Mesenchymal stem cell (in vitro differentiated cells and primary cell): ENCODE results near the gene HDAC4.

ENCODE experiments used
- DNase-seq: peaks from one replicate; pipeline ENCODE4 v3.0.0-alpha.2; 2013
- H2AFZ ChIP-seq: one replicate; pipeline ENCODE4 v1.6.1; 2013; ENCODE audit warnings: low read depth, mild to moderate bottlenecking, control low read depth, inconsistent platforms, low read length, moderate library complexity
- H2AK5ac ChIP-seq: 2 replicates; pipeline ENCODE4 v1.6.1; 2013; ENCODE audit warnings: low read length, moderate library complexity, mild to moderate bottlenecking, inconsistent platforms; ENCODE audit not compliant: severe bottlenecking
- H2BK120ac ChIP-seq: one replicate; pipeline ENCODE4 v1.6.1; 2013; ENCODE audit warnings: low read depth, mild to moderate bottlenecking, inconsistent platforms, low read length, moderate library complexity
- H2BK12ac ChIP-seq, 2 experiments: one replicate each; pipeline ENCODE4 v1.6.1; 2013; ENCODE audit warnings: inconsistent platforms in 2 of 2, low read length in 2 of 2, mild to moderate bottlenecking in 2 of 2, moderate library complexity in 2 of 2, control low read depth in 1 of 2
- H2BK15ac ChIP-seq: one replicate; pipeline ENCODE4 v1.6.1; 2013; ENCODE audit warnings: mild to moderate bottlenecking, low read depth, inconsistent platforms; ENCODE audit not compliant: poor library complexity, severe bottlenecking
- H2BK5ac ChIP-seq: 2 replicates; pipeline ENCODE4 v1.6.1; 2013; ENCODE audit warnings: low read depth, mild to moderate bottlenecking, low read length, control low read depth, inconsistent platforms; ENCODE audit not compliant: poor library complexity, severe bottlenecking
- H3K14ac ChIP-seq, 2 experiments: one replicate each; pipeline ENCODE4 v1.6.1; 2013; ENCODE audit warnings: inconsistent platforms in 2 of 2, low read length in 2 of 2, control low read depth in 1 of 2, mild to moderate bottlenecking in 1 of 2, moderate library complexity in 1 of 2
- H3K18ac ChIP-seq, 2 experiments: one replicate each; pipeline ENCODE4 v1.6.1; 2013; ENCODE audit warnings: inconsistent platforms in 2 of 2, low read length in 2 of 2, control low read depth in 1 of 2, low read depth in 1 of 2, mild to moderate bottlenecking in 1 of 2
- H3K23ac ChIP-seq, 2 experiments: one replicate each; pipeline ENCODE4 v1.6.1; 2013; ENCODE audit warnings: inconsistent platforms in 2 of 2, low read length in 2 of 2, mild to moderate bottlenecking in 2 of 2, moderate library complexity in 2 of 2, control low read depth in 1 of 2
- H3K27ac ChIP-seq: 2 replicates; pipeline ENCODE4 v1.5.1; 2013; ENCODE audit warnings: mild to moderate bottlenecking, moderate library complexity, low read length, control low read depth, inconsistent platforms; ENCODE audit not compliant: poor library complexity, severe bottlenecking
- H3K27me3 ChIP-seq, 2 experiments: 2 replicates each; pipeline versions ENCODE4 v1.6.1 to v1.7.0; 2013; ENCODE audit warnings: low read length in 2 of 2, mild to moderate bottlenecking in 2 of 2, moderate library complexity in 2 of 2, control low read depth in 1 of 2, inconsistent platforms in 1 of 2; ENCODE audit not compliant: control insufficient read depth in 1 of 2, insufficient read depth in 1 of 2
- H3K36me3 ChIP-seq, 2 experiments: 2 replicates each; pipeline versions ENCODE4 v1.6.1 to v1.7.0; 2013; ENCODE audit warnings: low read length in 2 of 2, control low read depth in 1 of 2, inconsistent platforms in 1 of 2, low read depth in 1 of 2, mild to moderate bottlenecking in 1 of 2; ENCODE audit not compliant: insufficient read depth in 2 of 2, control insufficient read depth in 1 of 2
- H3K4ac ChIP-seq, 2 experiments: one replicate each; pipeline ENCODE4 v1.6.1; 2013; ENCODE audit warnings: inconsistent platforms in 2 of 2, low read length in 2 of 2, mild to moderate bottlenecking in 2 of 2, moderate library complexity in 2 of 2, control low read depth in 1 of 2, low read depth in 1 of 2
- H3K4me1 ChIP-seq: 2 replicates; pipeline ENCODE4 v1.6.1; 2013; ENCODE audit warnings: low read depth, low read length, control low read depth; ENCODE audit not compliant: control insufficient read depth, insufficient read depth
- H3K4me2 ChIP-seq: 2 replicates; pipeline ENCODE4 v1.6.1; 2013; ENCODE audit warnings: low read length, mild to moderate bottlenecking, inconsistent platforms; ENCODE audit not compliant: poor library complexity, severe bottlenecking
- H3K4me3 ChIP-seq, 2 experiments: 2 replicates each; pipeline versions ENCODE4 v1.5.1 to v1.7.0; 2013; ENCODE audit warnings: low read length in 2 of 2, mild to moderate bottlenecking in 2 of 2, control low read depth in 1 of 2, low read depth in 1 of 2; ENCODE audit not compliant: insufficient read depth in 1 of 2
- H3K79me1 ChIP-seq: replicated peaks from 2 replicates; pipeline ENCODE4 v1.6.1; 2013; ENCODE audit warnings: mild to moderate bottlenecking, control low read depth, low read length, inconsistent platforms; ENCODE audit not compliant: poor library complexity, severe bottlenecking
- H3K9ac ChIP-seq: 2 replicates; pipeline ENCODE4 v1.7.0; 2013; ENCODE audit warnings: mild to moderate bottlenecking, low read length, moderate library complexity
- H3K9me3 ChIP-seq: 2 replicates; pipeline ENCODE4 v1.7.0; 2013; ENCODE audit warnings: mild to moderate bottlenecking, low read length; ENCODE audit not compliant: control insufficient read depth
- H4K8ac ChIP-seq: one replicate; pipeline ENCODE4 v1.6.1; 2013; ENCODE audit warnings: inconsistent platforms, mild to moderate bottlenecking, low read length, moderate library complexity
- H4K91ac ChIP-seq: one replicate; pipeline ENCODE4 v1.6.1; 2013; ENCODE audit warnings: mild to moderate bottlenecking, low read length, inconsistent platforms
- WGBS: methylation state at CpG from one replicate; pipeline ENCODE4 v1.1.7; 2013; ENCODE audit warnings: mixed read lengths; 5-methylcytosine and 5-hydroxymethylcytosine counted together

Gene HDAC4

GRCh38 chr2:239211396-239212094 lies 189.3 kb downstream of the HDAC4 start:
- WGBS: 78% methylated on average over 13 of the region's 13 CpGs
- H3K27ac ChIP-seq: no peak overlapping the region
- no peak overlapping the region for H2AK5ac ChIP-seq
- no peak overlapping the region for H3K4me2 ChIP-seq
- H2AFZ ChIP-seq: no peak overlapping the region
- H2BK120ac ChIP-seq: no peak overlapping the region
- H3K18ac ChIP-seq: no peak overlapping the region
- no peaks in the 10 kb centered on the region for H3K9me3 ChIP-seq
- H3K4me3 ChIP-seq: no peak overlapping the region
- no peak overlapping the region for H4K91ac ChIP-seq
- H3K4me1 ChIP-seq: peaks cover 1% of the 10 kb centered on the region
- H3K9ac ChIP-seq: no peak overlapping the region
- DNase-seq: no peak
- H3K36me3 ChIP-seq: peaks cover 0 to 8% of the 10 kb centered on the region in 2 experiments
- H3K27me3 ChIP-seq: no peaks in the 10 kb centered on the region
- no peak overlapping the region for H3K14ac ChIP-seq
- no peak overlapping the region for H2BK12ac ChIP-seq
- H3K79me1 ChIP-seq: peaks cover 49% of the 10 kb centered on the region
- no peak overlapping the region for H2BK5ac ChIP-seq
- no peak overlapping the region for H3K23ac ChIP-seq
- H2BK15ac ChIP-seq: no peak overlapping the region
- H4K8ac ChIP-seq: no peak overlapping the region
- no peak overlapping the region for H3K4ac ChIP-seq

- H3K4ac ChIP-seq: no peak overlapping the region
- no peak overlapping the region for H3K27ac ChIP-seq
- no peak overlapping the region for H3K23ac ChIP-seq
- no peak overlapping the region for H4K8ac ChIP-seq
- H2BK5ac ChIP-seq: no peak overlapping the region
- H2BK12ac ChIP-seq: no peak overlapping the region
- no peak for DNase-seq
- no peaks in the 10 kb centered on the region for H3K9me3 ChIP-seq
- H3K4me2 ChIP-seq: no peak overlapping the region
- no peak overlapping the region for H2AK5ac ChIP-seq
- 95% methylated on average over 12 of the region's 14 CpGs for WGBS
- no peak overlapping the region for H2AFZ ChIP-seq
- H2BK15ac ChIP-seq: no peak overlapping the region
- no peak overlapping the region for H4K91ac ChIP-seq
- no peak overlapping the region for H3K4me3 ChIP-seq
- H2BK120ac ChIP-seq: no peak overlapping the region
- H3K36me3 ChIP-seq: peaks cover 0 to 2% of the 10 kb centered on the region in 2 experiments
- H3K4me1 ChIP-seq: no peaks in the 10 kb centered on the region
- no peak overlapping the region for H3K9ac ChIP-seq
- no peak overlapping the region for H3K14ac ChIP-seq
- H3K79me1 ChIP-seq: peaks cover 46% of the 10 kb centered on the region
- no peaks in the 10 kb centered on the region for H3K27me3 ChIP-seq
- no peak overlapping the region for H3K18ac ChIP-seq
These were observed 191.0 kb downstream of the HDAC4 start for GRCh38 chr2:239209783-239210182.

GRCh38 chr2:239208465-239209180 lies 192.2 kb downstream of the HDAC4 start:
- no peak overlapping the region for H3K18ac ChIP-seq
- no peak overlapping the region for H3K4ac ChIP-seq
- H2BK15ac ChIP-seq: no peak overlapping the region
- no peak overlapping the region for H2BK5ac ChIP-seq
- no peaks in the 10 kb centered on the region for H3K4me1 ChIP-seq
- H3K79me1 ChIP-seq: peaks cover 47% of the 10 kb centered on the region
- no peak overlapping the region for H3K27ac ChIP-seq
- H3K4me3 ChIP-seq: no peak overlapping the region
- no peak overlapping the region for H2BK12ac ChIP-seq
- no peak overlapping the region for H2BK120ac ChIP-seq
- H3K23ac ChIP-seq: no peak overlapping the region
- no peak overlapping the region for H2AK5ac ChIP-seq
- H3K14ac ChIP-seq: no peak overlapping the region
- H3K9ac ChIP-seq: no peak overlapping the region
- no peak overlapping the region for H4K91ac ChIP-seq
- no peaks in the 10 kb centered on the region for H3K9me3 ChIP-seq
- no peak for DNase-seq
- no peak overlapping the region for H4K8ac ChIP-seq
- no peaks in the 10 kb centered on the region for H3K27me3 ChIP-seq
- no peak overlapping the region for H3K4me2 ChIP-seq
- H2AFZ ChIP-seq: no peak overlapping the region
- peaks cover 0 to 6% of the 10 kb centered on the region in 2 experiments for H3K36me3 ChIP-seq
- WGBS: 97% methylated on average over 8 of the region's 11 CpGs

- peaks cover 0 to 9% of the 10 kb centered on the region in 2 experiments for H3K36me3 ChIP-seq
- H3K14ac ChIP-seq: no peak overlapping the region
- no peak overlapping the region for H3K27ac ChIP-seq
- WGBS: no CpG with 5 or more reads among the region's 3 CpGs
- no peak overlapping the region for H2BK15ac ChIP-seq
- DNase-seq: no peak
- no peak overlapping the region for H3K4me2 ChIP-seq
- no peaks in the 10 kb centered on the region for H3K9me3 ChIP-seq
- H3K18ac ChIP-seq: no peak overlapping the region
- no peak overlapping the region for H2AFZ ChIP-seq
- H4K91ac ChIP-seq: no peak overlapping the region
- H3K9ac ChIP-seq: no peak overlapping the region
- H3K4ac ChIP-seq: no peak overlapping the region
- no peak overlapping the region for H2BK120ac ChIP-seq
- no peak overlapping the region for H3K4me3 ChIP-seq
- H3K4me1 ChIP-seq: peaks cover 1% of the 10 kb centered on the region
- H2BK12ac ChIP-seq: no peak overlapping the region
- H3K79me1 ChIP-seq: peaks cover 49% of the 10 kb centered on the region
- no peak overlapping the region for H2BK5ac ChIP-seq
- H3K27me3 ChIP-seq: no peaks in the 10 kb centered on the region
- no peak overlapping the region for H2AK5ac ChIP-seq
- H3K23ac ChIP-seq: no peak overlapping the region
- no peak overlapping the region for H4K8ac ChIP-seq
These were observed 194.0 kb downstream of the HDAC4 start for GRCh38 chr2:239206851-239207250.
